Neutrophil (primary cell): ENCODE measurements around the gene ATP9A.

Experiments
- H3K27ac ChIP-seq: fragments of 200-600 bp; sonication (generic); 2 replicates; pipeline ENCODE4 v1.5.1; 2016; ENCODE audit warnings: mild to moderate bottlenecking, moderate library complexity
- H3K27me3 ChIP-seq: fragments of 200-600 bp; sonication (generic); 2 replicates; pipeline ENCODE4 v1.6.0; 2016; ENCODE audit warnings: mild to moderate bottlenecking
- H3K36me3 ChIP-seq: fragments of 200-600 bp; sonication (generic); 2 replicates; pipeline ENCODE4 v1.5.1; 2017
- H3K4me1 ChIP-seq, 2 experiments: fragments of 200-600 bp in 1 of 2; sonication (generic) in 1 of 2; 1 replicate in 1 of 2; 2 replicates in 1 of 2; pipeline versions ENCODE4 v1.5.1 to v1.6.1; 2013 to 2016; ENCODE audit warnings: low read depth in 1 of 2, low read length in 1 of 2, mild to moderate bottlenecking in 1 of 2, moderate library complexity in 1 of 2; ENCODE audit not compliant: control insufficient read depth in 1 of 2, insufficient read depth in 1 of 2
- H3K4me3 ChIP-seq, 2 experiments: fragments of 200-600 bp in 1 of 2; sonication (generic) in 1 of 2; 1 replicate in 1 of 2; 2 replicates in 1 of 2; pipeline ENCODE4 v1.5.1; 2013 to 2016; ENCODE audit warnings: low read depth in 1 of 2, low read length in 1 of 2, mild to moderate bottlenecking in 1 of 2, moderate library complexity in 1 of 2
- H3K9me3 ChIP-seq: fragments of 200-600 bp; sonication (generic); 2 replicates; pipeline ENCODE4 v1.5.1; 2016
- TF ChIP-seq, protein P1 (sequence below): fragments of 200-600 bp; sonication (generic); IDR thresholded peaks from 2 replicates; pipeline ENCODE4 v1.5.1; 2016; ENCODE audit warnings: antibody characterized with exemption

The ATP9A gene

DNA sequence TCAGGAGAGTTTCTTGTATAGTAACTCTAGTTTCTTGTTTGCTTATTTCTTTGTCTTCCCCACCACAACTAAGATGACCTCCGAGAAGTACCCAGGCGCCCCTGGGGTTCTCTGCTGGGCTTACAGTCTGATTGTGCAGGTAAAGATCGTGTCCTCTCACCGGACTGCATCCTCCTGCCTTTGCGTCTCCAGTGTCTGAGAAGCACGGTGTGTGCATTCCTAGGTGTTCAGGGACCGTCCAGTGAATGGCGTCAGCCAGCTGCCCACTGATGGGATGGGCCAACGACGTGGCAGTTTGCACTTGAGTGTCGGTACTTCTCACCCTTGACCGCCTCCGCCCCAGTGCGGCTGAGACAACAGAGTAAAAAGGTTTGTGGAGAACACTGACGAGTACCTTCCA, 169.6 kb downstream of the ATP9A start:
- Histone ChIP-seq H3K27ac (no peak overlapping the region), H3K4me1 (peaks cover 14 to 19% of the 10 kb centered on the region in 2 experiments), H3K4me3 (no peak overlapping the region), H3K9me3 (no peaks in the 10 kb centered on the region), H3K36me3 (no peaks in the 10 kb centered on the region), H3K27me3 (peaks cover 3% of the 10 kb centered on the region)
- TF ChIP-seq, protein P1, sequence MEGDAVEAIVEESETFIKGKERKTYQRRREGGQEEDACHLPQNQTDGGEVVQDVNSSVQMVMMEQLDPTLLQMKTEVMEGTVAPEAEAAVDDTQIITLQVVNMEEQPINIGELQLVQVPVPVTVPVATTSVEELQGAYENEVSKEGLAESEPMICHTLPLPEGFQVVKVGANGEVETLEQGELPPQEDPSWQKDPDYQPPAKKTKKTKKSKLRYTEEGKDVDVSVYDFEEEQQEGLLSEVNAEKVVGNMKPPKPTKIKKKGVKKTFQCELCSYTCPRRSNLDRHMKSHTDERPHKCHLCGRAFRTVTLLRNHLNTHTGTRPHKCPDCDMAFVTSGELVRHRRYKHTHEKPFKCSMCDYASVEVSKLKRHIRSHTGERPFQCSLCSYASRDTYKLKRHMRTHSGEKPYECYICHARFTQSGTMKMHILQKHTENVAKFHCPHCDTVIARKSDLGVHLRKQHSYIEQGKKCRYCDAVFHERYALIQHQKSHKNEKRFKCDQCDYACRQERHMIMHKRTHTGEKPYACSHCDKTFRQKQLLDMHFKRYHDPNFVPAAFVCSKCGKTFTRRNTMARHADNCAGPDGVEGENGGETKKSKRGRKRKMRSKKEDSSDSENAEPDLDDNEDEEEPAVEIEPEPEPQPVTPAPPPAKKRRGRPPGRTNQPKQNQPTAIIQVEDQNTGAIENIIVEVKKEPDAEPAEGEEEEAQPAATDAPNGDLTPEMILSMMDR = no peak

DNA sequence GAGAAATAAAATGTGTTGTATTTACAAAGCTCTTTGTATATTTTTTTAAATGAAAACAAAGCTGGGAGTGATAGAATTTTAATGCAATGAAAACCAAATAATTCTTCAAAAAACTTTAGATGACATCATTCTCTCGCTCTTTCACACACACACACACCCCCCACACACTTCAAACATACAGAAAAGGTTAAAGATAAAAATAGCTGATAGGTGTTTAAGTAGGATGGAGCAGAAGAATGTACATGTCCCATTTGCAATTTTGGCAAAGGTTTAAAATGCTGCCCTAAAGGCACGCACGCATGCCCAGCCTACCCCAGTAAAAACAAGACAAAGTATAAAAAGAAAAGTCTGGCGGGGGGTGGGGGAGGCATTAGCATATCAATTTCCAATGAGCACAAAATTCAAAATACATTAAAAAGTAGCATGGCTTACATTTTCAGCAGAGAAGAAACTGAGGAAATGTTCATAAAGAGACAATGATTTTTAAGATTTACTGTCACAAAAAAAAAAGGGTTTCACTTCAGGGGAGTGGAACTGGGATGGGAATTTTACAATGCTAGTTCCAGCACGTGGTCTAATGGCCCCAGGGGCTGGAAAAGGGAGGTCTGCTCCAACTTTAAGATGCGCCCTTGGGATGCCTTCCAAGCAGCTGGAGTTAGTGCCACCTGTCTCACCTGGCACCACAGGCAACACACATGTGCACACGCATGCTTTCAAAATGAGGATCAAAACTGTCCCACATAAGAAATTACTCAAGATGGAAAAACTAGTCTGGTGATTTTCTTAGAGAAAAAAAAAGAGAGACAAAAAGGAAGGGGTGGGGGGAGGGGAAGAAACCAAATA, 170.6 kb downstream of the ATP9A start:
- Histone ChIP-seq H3K9me3 (no peaks in the 10 kb centered on the region), H3K4me1 (peaks cover 14 to 19% of the 10 kb centered on the region in 2 experiments), H3K4me3 (no peak overlapping the region), H3K27me3 (peaks cover 3% of the 10 kb centered on the region), H3K36me3 (no peaks in the 10 kb centered on the region), H3K27ac (no peak overlapping the region)
- TF ChIP-seq, protein P1 = no peak

DNA sequence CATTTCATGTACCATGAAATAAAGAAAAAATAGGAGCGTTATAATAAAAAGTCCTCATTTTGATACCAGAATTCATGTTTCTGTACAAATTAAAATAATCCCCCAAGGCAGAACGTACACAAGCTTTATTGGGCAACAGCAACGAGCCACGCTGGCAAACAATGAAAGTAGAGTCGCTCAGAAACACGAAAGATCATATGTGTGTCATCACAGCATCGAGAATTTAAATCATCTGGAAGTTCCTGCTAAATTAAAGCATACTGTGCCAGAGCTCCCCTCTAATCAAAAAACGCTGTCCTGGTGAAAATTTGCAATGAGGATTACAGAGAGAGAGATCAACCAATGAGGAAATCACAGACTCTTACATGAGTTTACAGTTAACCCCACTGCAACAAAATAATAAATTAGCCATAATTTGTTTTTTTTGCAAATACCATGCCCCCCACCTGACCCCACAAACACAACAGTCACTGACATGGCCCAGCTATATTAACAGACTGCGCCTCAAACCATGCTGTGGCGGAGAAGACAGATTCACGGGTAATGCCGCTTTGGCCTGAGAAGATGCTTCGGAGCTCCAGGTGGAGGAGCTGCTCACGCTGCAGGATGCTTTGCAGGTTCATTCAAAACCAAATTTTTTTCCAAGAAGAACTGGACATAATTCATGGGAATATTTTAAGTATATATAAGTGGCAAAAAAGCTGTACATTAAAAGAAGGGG, 171.4 kb downstream of the ATP9A start:
- H3K4me3 ChIP-seq = no peak overlapping the region
- H3K9me3 ChIP-seq = no peaks in the 10 kb centered on the region
- no peak overlapping the region for H3K27ac ChIP-seq
- peaks cover 3% of the 10 kb centered on the region for H3K27me3 ChIP-seq
- no peaks in the 10 kb centered on the region for H3K36me3 ChIP-seq
- TF ChIP-seq, protein P1 = no peak
- H3K4me1 ChIP-seq = peaks cover 14 to 19% of the 10 kb centered on the region in 2 experiments

DNA sequence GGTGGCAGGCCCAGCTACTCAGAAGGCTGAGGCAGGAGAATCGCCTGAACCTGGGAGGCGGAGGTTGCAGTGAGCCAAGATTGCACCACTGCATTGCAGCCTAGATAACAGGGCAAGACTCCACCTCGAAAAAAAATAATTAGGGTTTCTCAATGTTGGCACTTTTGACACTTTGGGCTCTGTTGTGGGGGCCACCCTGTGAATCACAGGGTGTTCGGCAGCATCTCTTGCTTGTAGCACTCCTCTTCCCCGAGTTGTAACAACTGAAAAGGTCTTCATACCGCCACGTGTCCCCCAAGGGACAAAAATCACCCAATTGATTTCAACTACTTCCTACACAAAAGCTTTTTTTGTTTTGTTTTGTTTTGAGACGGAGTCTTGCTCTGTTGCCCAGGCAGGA, 172.4 kb downstream of the ATP9A start:
- Histone ChIP-seq H3K36me3 (no peaks in the 10 kb centered on the region), H3K4me3 (no peak overlapping the region), H3K9me3 (no peaks in the 10 kb centered on the region), H3K27ac (no peak overlapping the region), H3K27me3 (peaks cover 3% of the 10 kb centered on the region), H3K4me1 (peaks cover 14 to 19% of the 10 kb centered on the region in 2 experiments)
- TF ChIP-seq, protein P1 = no peak

DNA sequence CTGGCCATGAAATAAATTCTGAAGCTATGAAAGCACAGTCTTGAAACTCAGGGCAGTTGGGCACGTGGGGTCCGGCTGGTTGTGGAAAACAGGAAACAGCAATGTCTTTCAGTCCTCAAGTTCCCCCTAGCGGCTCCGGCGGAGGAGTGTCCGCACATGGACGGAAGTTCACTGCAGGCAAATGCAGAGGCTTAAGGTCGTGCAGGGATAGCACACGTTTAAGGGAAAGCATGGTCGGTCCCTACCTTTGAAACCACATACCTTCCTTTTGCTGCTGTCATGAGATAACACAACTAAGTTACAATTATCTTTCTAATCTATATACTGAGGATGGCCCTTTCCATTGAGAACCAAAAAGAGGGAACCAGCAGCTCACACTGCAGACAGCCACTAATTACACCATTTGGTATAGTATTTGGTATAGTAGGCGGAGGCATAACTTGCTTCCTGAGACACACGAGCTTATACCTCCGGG, 173.1 kb downstream of the ATP9A start:
- H3K36me3 ChIP-seq = no peaks in the 10 kb centered on the region
- H3K27me3 ChIP-seq = peaks cover 3% of the 10 kb centered on the region
- H3K4me1 ChIP-seq = peaks cover 14 to 19% of the 10 kb centered on the region in 2 experiments
- H3K9me3 ChIP-seq = no peaks in the 10 kb centered on the region
- H3K27ac ChIP-seq = no peak overlapping the region
- TF ChIP-seq, protein P1 = peak; percentile 37
- no peak overlapping the region for H3K4me3 ChIP-seq
